Panc1 (cell line): ENCODE data around the gene GAB3. TPM values are rescaled to one million over a fixed set of nuclear protein-coding genes. Genes with fewer than 3 reads are reported as not detected.

ENCODE experiments used
- ATAC-seq: fragments of 200-7000 bp; cut with Tn5 transposase; 2 replicates; pipeline ENCODE4 v1.9.1; 2020; ENCODE audit warnings: mild to moderate bottlenecking, moderate library complexity
- BruUV-seq: library from RNA; stranded (reverse); fragments of 400-500 nt; replicated peaks from 2 replicates; lab custom pipeline; 2021; lab: Mats Ljungman, UMichigan
- CTCF ChIA-PET: fragments of 300-600 bp; sonication (Branson Sonifier 250); formaldehyde crosslinking; loops from one replicate; lab custom pipeline; 2022; ENCODE audit warnings: antibody characterized with exemption; lab: Charles Lee
- POLR2A ChIA-PET: fragments of 300-600 bp; sonication (Branson Sonifier 250); formaldehyde crosslinking; loops from one replicate; lab custom pipeline; 2022; ENCODE audit warnings: antibody characterized with exemption; lab: Charles Lee
- DNase-seq: peaks from one replicate; pipeline ENCODE4 v3.0.0-alpha.2; 2010; ENCODE audit warnings: low read depth, low spot score
- H3K27ac ChIP-seq: 2 replicates; pipeline ENCODE4 v1.5.1; 2011; ENCODE audit warnings: mild to moderate bottlenecking, low read length, inconsistent platforms
- H3K27me3 ChIP-seq: fragments of 200-500 bp; sonication (Bioruptor generic); 2 replicates; pipeline ENCODE4 v1.6.0; 2014; ENCODE audit warnings: low read length, inconsistent platforms; ENCODE audit not compliant: control insufficient read depth, insufficient read depth
- H3K36me3 ChIP-seq: fragments of 200-500 bp; sonication (Bioruptor generic); 2 replicates; pipeline ENCODE4 v1.5.1; 2014; ENCODE audit warnings: inconsistent platforms, mild to moderate bottlenecking, low read length, moderate library complexity; ENCODE audit not compliant: control insufficient read depth, insufficient read depth
- H3K4me1 ChIP-seq: 2 replicates; pipeline ENCODE4 v1.5.1; 2011; ENCODE audit warnings: inconsistent platforms, mild to moderate bottlenecking, low read length, moderate library complexity; ENCODE audit not compliant: control insufficient read depth, insufficient read depth
- H3K4me3 ChIP-seq, 2 experiments: 2 replicates each; pipeline ENCODE4 v1.5.1; 2011 to 2012; ENCODE audit warnings: low read depth in 2 of 2, low read length in 2 of 2, mild to moderate bottlenecking in 2 of 2, inconsistent platforms in 1 of 2, moderate library complexity in 1 of 2
- H3K9me3 ChIP-seq: fragments of 200-500 bp; sonication (Bioruptor generic); 2 replicates; pipeline ENCODE4 v1.5.1; 2014; ENCODE audit warnings: low read depth, mild to moderate bottlenecking, inconsistent platforms, low read length, moderate library complexity; ENCODE audit not compliant: control insufficient read depth, insufficient read depth
- POLR2AphosphoS5 ChIP-seq: IDR thresholded peaks from 2 replicates; pipeline ENCODE4 v1.6.1; 2012; ENCODE audit warnings: mild to moderate bottlenecking, low read depth, low read length, moderate library complexity
- SIN3A ChIP-seq: IDR thresholded peaks from 2 replicates; pipeline ENCODE4 v1.6.1; 2012; ENCODE audit warnings: low read depth, mild to moderate bottlenecking, low read length, moderate library complexity, borderline replicate concordance; ENCODE audit not compliant: insufficient read depth
- TCF7L2 ChIP-seq: IDR thresholded peaks from 2 replicates; pipeline ENCODE4 v1.6.1; 2011; ENCODE audit warnings: mild to moderate bottlenecking, low read depth, low read length, inconsistent platforms
- in situ Hi-C: cut with HindIII; loops from 2 replicates; pipeline ENCODE4 v1.10.0; 2016; ENCODE audit warnings: low sequenced_read_pairs, low pct_unique_long_range_greater_than_20kb
- intact Hi-C: fragments of 100-400 bp; cut with micrococcal nuclease; formaldehyde crosslinking; loops from one replicate; pipeline ENCODE4 v1.10.0; 2022; ENCODE audit not compliant: unreplicated experiment
- total RNA-seq: library from RNA; stranded (reverse); gene quantifications from one replicate; pipeline ENCODE4 v1.2.1, GENCODE V29; 2021; ENCODE audit not compliant: unreplicated experiment
- TF ChIP-seq, protein P1 (sequence below), 2 experiments: IDR thresholded peaks; 2 replicates each; pipeline ENCODE4 v1.6.1; 2011 to 2012; ENCODE audit warnings: low read depth in 2 of 2, control low read depth in 1 of 2, low read length in 1 of 2, mild to moderate bottlenecking in 1 of 2, moderate library complexity in 1 of 2; ENCODE audit not compliant: insufficient read depth in 1 of 2
- TF ChIP-seq, protein P2 (sequence below): fragments of 450-650 bp; IDR thresholded peaks from 2 replicates; pipeline ENCODE4 v1.5.1; 2017; ENCODE audit warnings: mild to moderate bottlenecking

GAB3 gene
- total RNA-seq, 1 experiment from 2014 or later, result 8.2 TPM

DNA sequence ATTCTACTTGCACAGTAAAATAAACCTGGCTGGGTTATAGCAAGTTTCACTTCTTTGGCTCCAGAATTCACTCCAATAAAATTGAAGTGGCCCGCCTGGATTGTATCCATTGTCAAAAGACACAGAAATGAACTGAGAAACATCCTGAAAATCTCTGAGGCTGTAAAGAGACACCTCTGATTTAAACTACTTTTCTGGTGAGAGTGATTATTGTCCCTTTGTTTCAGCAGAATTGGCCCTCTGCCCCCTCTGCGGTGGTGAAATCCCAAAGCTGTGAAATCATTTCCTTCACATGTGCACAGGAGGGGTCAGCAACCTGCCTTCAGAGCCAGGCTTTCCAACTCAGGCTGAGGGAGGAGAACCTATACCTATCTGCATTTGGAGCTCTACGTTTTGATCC lies 23.0 kb downstream of the GAB3 start:
- intact Hi-C loops, result no loop called here
- H3K4me3 ChIP-seq, result no peak overlapping the region
- POLR2A ChIA-PET, result interaction anchor here (0.5 to 0.6 kb wide), 2 partner anchors 270 to 620 kb away, joined by 3 to 4 read pairs; no protein-coding TSS in a partner anchor
- H3K4me1 ChIP-seq, result peaks cover 61% of the 10 kb centered on the region
- CTCF ChIA-PET, result interaction anchor here (0.6 to 0.7 kb wide), 2 partner anchors 20 to 66 kb away, joined by 3 read pairs; no protein-coding TSS in a partner anchor
- no peaks in the 10 kb centered on the region for H3K9me3 ChIP-seq
- no peak for TF ChIP-seq SIN3A
- no peak for TF ChIP-seq TCF7L2
- no peak for TF ChIP-seq POLR2AphosphoS5
- TF ChIP-seq, protein P1, sequence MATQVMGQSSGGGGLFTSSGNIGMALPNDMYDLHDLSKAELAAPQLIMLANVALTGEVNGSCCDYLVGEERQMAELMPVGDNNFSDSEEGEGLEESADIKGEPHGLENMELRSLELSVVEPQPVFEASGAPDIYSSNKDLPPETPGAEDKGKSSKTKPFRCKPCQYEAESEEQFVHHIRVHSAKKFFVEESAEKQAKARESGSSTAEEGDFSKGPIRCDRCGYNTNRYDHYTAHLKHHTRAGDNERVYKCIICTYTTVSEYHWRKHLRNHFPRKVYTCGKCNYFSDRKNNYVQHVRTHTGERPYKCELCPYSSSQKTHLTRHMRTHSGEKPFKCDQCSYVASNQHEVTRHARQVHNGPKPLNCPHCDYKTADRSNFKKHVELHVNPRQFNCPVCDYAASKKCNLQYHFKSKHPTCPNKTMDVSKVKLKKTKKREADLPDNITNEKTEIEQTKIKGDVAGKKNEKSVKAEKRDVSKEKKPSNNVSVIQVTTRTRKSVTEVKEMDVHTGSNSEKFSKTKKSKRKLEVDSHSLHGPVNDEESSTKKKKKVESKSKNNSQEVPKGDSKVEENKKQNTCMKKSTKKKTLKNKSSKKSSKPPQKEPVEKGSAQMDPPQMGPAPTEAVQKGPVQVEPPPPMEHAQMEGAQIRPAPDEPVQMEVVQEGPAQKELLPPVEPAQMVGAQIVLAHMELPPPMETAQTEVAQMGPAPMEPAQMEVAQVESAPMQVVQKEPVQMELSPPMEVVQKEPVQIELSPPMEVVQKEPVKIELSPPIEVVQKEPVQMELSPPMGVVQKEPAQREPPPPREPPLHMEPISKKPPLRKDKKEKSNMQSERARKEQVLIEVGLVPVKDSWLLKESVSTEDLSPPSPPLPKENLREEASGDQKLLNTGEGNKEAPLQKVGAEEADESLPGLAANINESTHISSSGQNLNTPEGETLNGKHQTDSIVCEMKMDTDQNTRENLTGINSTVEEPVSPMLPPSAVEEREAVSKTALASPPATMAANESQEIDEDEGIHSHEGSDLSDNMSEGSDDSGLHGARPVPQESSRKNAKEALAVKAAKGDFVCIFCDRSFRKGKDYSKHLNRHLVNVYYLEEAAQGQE (IDR thresholded peaks at IDR 0.05; ENCODE audit: insufficient read depth in 1 of 2, low read depth in 2 of 2, low read length in 1 of 2), result no peak
- TF ChIP-seq, protein P2, sequence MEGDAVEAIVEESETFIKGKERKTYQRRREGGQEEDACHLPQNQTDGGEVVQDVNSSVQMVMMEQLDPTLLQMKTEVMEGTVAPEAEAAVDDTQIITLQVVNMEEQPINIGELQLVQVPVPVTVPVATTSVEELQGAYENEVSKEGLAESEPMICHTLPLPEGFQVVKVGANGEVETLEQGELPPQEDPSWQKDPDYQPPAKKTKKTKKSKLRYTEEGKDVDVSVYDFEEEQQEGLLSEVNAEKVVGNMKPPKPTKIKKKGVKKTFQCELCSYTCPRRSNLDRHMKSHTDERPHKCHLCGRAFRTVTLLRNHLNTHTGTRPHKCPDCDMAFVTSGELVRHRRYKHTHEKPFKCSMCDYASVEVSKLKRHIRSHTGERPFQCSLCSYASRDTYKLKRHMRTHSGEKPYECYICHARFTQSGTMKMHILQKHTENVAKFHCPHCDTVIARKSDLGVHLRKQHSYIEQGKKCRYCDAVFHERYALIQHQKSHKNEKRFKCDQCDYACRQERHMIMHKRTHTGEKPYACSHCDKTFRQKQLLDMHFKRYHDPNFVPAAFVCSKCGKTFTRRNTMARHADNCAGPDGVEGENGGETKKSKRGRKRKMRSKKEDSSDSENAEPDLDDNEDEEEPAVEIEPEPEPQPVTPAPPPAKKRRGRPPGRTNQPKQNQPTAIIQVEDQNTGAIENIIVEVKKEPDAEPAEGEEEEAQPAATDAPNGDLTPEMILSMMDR, result no peak
- H3K36me3 ChIP-seq, result no peaks in the 10 kb centered on the region
- BruUV-seq, result no TSS peak
- no peak for DNase-seq
- peak overlapping the region; percentile 89 for H3K27ac ChIP-seq
- in situ Hi-C loops, result no loop called here
- no peaks in the 10 kb centered on the region for H3K27me3 ChIP-seq
- no peak for ATAC-seq

DNA sequence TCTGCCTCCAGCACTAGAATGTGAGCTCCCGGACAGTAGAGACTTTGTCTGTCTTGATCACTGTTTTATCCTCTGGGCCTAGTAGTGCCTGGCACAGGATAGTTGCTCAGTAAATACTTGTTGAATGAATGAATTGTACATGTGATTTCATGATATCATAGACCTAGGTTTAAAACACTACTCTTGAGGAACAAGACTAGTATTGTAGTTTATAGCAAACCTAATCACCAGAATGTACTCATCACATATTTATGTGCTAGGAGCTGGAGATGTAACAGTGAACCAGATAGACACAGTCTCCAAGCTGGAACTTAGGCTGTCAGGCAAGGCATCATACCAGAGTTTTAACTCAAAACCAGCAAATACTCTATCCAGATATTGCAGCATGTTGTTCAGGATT lies 23.5 kb downstream of the GAB3 start:
- DNase-seq (no peak), ATAC-seq (no peak)
- Histone ChIP-seq H3K4me1 (peaks cover 57% of the 10 kb centered on the region), H3K4me3 (no peak overlapping the region), H3K9me3 (no peaks in the 10 kb centered on the region), H3K27me3 (no peaks in the 10 kb centered on the region), H3K27ac (peak overlapping the region; percentile 89), H3K36me3 (no peaks in the 10 kb centered on the region)
- POLR2A ChIA-PET, result interaction anchor here (0.5 to 0.6 kb wide), 2 partner anchors 270 to 620 kb away, joined by 3 to 4 read pairs; no protein-coding TSS in a partner anchor
- CTCF ChIA-PET, result interaction anchor here (0.6 kb wide), 1 partner anchor 21 kb away, joined by 3 read pairs; no protein-coding TSS in a partner anchor
- in situ Hi-C loops (no loop called here), intact Hi-C loops (no loop called here)
- TF ChIP-seq, protein P1 (IDR thresholded peaks at IDR 0.05; ENCODE audit: insufficient read depth in 1 of 2, low read depth in 2 of 2, low read length in 1 of 2), result no peak
- TF ChIP-seq, protein P2, result no peak
- TF ChIP-seq SIN3A (no peak), TCF7L2 (no peak)
- no TSS peak for BruUV-seq
